Measurements from ENCODE around the gene GRIK1. TPM values are rescaled to one million over a fixed set of nuclear protein-coding genes. Genes with fewer than 3 reads are reported as not detected.

The GRIK1 gene
- total and polyA plus RNA-seq, 2 donors (not counting 1 experiment from before 2014, with no cell fraction given): not detected

GRCh38 chr21:29843804-29844203, 96.0 kb downstream of the GRIK1 start:
- intact Hi-C loops (cut with micrococcal nuclease): loop anchor here (10.0 kb wide), 1 partner anchor 469 kb away; no protein-coding TSS in a partner anchor
- no peaks in the 10 kb centered on the region for H3K4me1 ChIP-seq (ENCODE audit: control insufficient read depth in 2 of 2, insufficient read depth in 2 of 2, low read length in 2 of 2)
- no peak overlapping the region for H3K4me3 Mint-ChIP-seq
- H3K27me3 ChIP-seq (replicated peaks in 1 of 4; ENCODE audit: control extremely low read depth in 1 of 4, control insufficient read depth in 3 of 4, insufficient read depth in 4 of 4, low read length in 3 of 4): peaks cover 0 to 3% (median 0%) of the 10 kb centered on the region in 4 experiments
- H3K36me3 ChIP-seq (replicated peaks in 1 of 2; ENCODE audit: control extremely low read depth in 1 of 2, control insufficient read depth in 1 of 2, extremely low read depth in 1 of 2, insufficient read depth in 2 of 2, low read length in 1 of 2): no peaks in the 10 kb centered on the region
- no peak overlapping the region for H3K27ac Mint-ChIP-seq
- ChIA-PET POLR2A (no interaction called here), CTCF (interaction anchor here (1.4 kb wide), 1 partner anchor 10 kb away, joined by 6 read pairs; no protein-coding TSS in a partner anchor)
- no peaks in the 10 kb centered on the region for H3K79me2 ChIP-seq (ENCODE audit: control insufficient read depth, insufficient read depth, low read length)
- no peak overlapping the region for H3K9ac ChIP-seq (ENCODE audit: low read length)
- H3K27me3 Mint-ChIP-seq: peaks cover 13% of the 10 kb centered on the region
- DNase-seq: no peak
- H3K4me3 ChIP-seq (ENCODE audit: control extremely low read depth in 1 of 5, extremely low read depth in 1 of 5, insufficient read depth in 1 of 5, low read depth in 2 of 5, low read length in 4 of 5): no peak overlapping the region
- no peak overlapping the region for H2AFZ ChIP-seq (ENCODE audit: insufficient read depth, low read depth, low read length, poor library complexity, severe bottlenecking)
- TF ChIP-seq EZH2 (IDR thresholded peaks at IDR 0.05; ENCODE audit: borderline replicate concordance, insufficient read depth, low read depth, low read length, poor library complexity, severe bottlenecking) (no peak), CTCF (IDR thresholded peaks at IDR 0.05) (no peak)
- H3K4me2 ChIP-seq (replicated peaks; ENCODE audit: low read depth, low read length, poor library complexity, severe bottlenecking): no peak overlapping the region
- H3K27ac ChIP-seq (ENCODE audit: low read length in 2 of 2): no peak overlapping the region
- no peaks in the 10 kb centered on the region for H3K4me1 Mint-ChIP-seq
- WGBS (ENCODE audit: insufficient coverage): 83% methylated on average over 1 of the region's 3 CpGs
- H3K9me3 ChIP-seq (ENCODE audit: control extremely low read depth in 1 of 3, control insufficient read depth in 2 of 3, insufficient read depth in 1 of 3, low read length in 2 of 3): no peaks in the 10 kb centered on the region
- no peak for ATAC-seq (ENCODE audit: low read depth)
- no peaks in the 10 kb centered on the region for H3K9me3 Mint-ChIP-seq (ENCODE audit: insufficient read depth)
- H4K20me1 ChIP-seq (ENCODE audit: control insufficient read depth, insufficient read depth, low read length, poor library complexity, severe bottlenecking): no peaks in the 10 kb centered on the region

- H3K4me1 Mint-ChIP-seq: no peaks in the 10 kb centered on the region
- intact Hi-C loops (cut with micrococcal nuclease): no loop called here
- peaks cover 8% of the 10 kb centered on the region for H3K9me3 Mint-ChIP-seq (ENCODE audit: insufficient read depth)
Measured at GRCh38 chr21:29834617-29835016, 105.2 kb downstream of the GRIK1 start.

More at GRCh38 chr21:29834617-29835016, 105.2 kb downstream of the GRIK1 start:
- Histone ChIP-seq H3K4me1 (ENCODE audit: control insufficient read depth in 2 of 2, insufficient read depth in 2 of 2, low read length in 2 of 2) (no peaks in the 10 kb centered on the region), H3K79me2 (ENCODE audit: control insufficient read depth, insufficient read depth, low read length) (no peaks in the 10 kb centered on the region), H3K27me3 (replicated peaks in 1 of 4; ENCODE audit: control extremely low read depth in 1 of 4, control insufficient read depth in 3 of 4, insufficient read depth in 4 of 4, low read length in 3 of 4) (no peaks in the 10 kb centered on the region), H3K9me3 (ENCODE audit: control extremely low read depth in 1 of 3, control insufficient read depth in 2 of 3, insufficient read depth in 1 of 3, low read length in 2 of 3) (peaks cover 1 to 8% (median 5%) of the 10 kb centered on the region in 3 donors), H4K20me1 (ENCODE audit: control insufficient read depth, insufficient read depth, low read length, poor library complexity, severe bottlenecking) (no peaks in the 10 kb centered on the region), H3K27ac (ENCODE audit: low read length in 2 of 2) (no peak overlapping the region), H3K9ac (ENCODE audit: low read length) (no peak overlapping the region), H2AFZ (ENCODE audit: insufficient read depth, low read depth, low read length, poor library complexity, severe bottlenecking) (no peak overlapping the region), H3K4me2 (replicated peaks; ENCODE audit: low read depth, low read length, poor library complexity, severe bottlenecking) (no peak overlapping the region), H3K36me3 (replicated peaks in 1 of 2; ENCODE audit: control extremely low read depth in 1 of 2, control insufficient read depth in 1 of 2, extremely low read depth in 1 of 2, insufficient read depth in 2 of 2, low read length in 1 of 2) (no peaks in the 10 kb centered on the region), H3K4me3 (ENCODE audit: control extremely low read depth in 1 of 5, extremely low read depth in 1 of 5, insufficient read depth in 1 of 5, low read depth in 2 of 5, low read length in 4 of 5) (no peak overlapping the region)
- peaks cover 1% of the 10 kb centered on the region for H3K27me3 Mint-ChIP-seq
- TF ChIP-seq CTCF (IDR thresholded peaks at IDR 0.05): no peak
- TF ChIP-seq EZH2 (IDR thresholded peaks at IDR 0.05; ENCODE audit: borderline replicate concordance, insufficient read depth, low read depth, low read length, poor library complexity, severe bottlenecking): no peak
- POLR2A ChIA-PET: no interaction called here
- no peak for DNase-seq
- ATAC-seq (ENCODE audit: low read depth): no peak
- H3K27ac Mint-ChIP-seq: no peak overlapping the region
- no CpG with 5 or more reads among the region's 2 CpGs for WGBS (ENCODE audit: insufficient coverage)
- no peak overlapping the region for H3K4me3 Mint-ChIP-seq
- CTCF ChIA-PET: no interaction called here
